Measurements from ENCODE around the gene ZNF76.

The ZNF76 gene

DNA sequence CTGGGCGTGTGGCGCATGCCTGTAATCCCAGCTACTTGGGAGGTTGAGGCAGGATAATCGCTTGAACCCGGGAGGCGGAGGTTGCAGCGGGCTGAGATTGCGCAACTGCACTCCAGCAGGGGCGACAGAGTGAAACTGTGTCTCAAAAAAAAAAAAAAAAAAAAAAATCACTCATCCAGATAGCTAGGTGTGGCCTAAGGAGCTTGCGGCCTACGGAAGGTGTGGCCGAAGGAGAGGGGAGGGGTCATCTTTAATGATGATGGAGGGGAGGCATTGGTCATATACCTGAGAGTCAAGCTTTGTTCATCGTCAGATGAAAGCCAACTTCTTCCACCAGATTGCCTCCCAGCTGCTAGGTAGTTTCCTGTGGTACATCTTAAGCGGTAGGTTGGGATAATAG, 82.0 kb downstream of the ZNF76 start:
- no peak for DNase-seq

DNA sequence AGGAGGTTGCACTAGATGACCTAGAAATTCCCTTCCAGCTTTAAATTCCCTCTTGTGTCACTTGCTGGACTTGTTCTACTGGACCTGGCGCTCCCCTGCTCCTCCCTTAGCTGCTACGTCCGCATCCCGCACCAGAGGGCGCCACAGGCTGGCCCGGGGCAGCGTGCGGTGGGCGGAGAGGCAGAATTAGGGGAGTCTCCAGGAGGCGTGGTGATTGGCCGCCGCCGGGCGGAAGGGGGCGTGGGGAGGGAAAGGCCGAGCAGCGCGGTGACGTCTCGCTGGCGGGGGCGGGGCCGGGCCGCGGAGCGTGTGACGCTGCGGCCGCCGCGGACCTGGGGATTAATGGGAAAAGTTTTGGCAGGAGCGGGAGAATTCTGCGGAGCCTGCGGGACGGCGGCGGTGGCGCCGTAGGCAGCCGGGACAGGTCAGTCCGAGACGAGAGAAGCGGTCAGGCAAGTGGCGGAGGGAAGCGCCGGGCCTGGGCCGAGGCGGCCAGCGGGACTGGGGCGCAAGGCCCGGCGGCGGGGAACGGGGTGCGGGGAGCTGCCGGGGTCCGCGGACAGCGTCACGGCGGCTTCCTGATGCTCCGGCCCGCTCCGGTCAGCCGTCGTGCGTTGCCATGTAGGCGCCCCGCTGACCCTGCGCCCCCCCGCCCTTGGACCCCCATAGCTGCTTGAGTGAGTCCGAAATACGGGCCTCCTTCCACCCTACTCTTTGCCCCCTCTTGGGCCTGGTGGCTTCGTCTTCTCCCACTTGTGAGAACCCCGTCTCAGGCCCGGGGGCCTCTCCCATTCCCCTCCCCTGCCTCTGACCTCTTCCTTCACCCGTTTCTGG, 82.9 kb downstream of the ZNF76 start, which contains the start of gene PPARD:
TSS of gene PPARD (plus strand) at position 301 of the 834 bp plus-strand sequence. CDS start 68,530 bp downstream, outside the sequence.
- DNase-seq = peak; percentile 97

- peak; percentile 84 for DNase-seq
Measured at GRCh38 chr6:35343092-35343834, 83.7 kb downstream of the ZNF76 start.

DNA sequence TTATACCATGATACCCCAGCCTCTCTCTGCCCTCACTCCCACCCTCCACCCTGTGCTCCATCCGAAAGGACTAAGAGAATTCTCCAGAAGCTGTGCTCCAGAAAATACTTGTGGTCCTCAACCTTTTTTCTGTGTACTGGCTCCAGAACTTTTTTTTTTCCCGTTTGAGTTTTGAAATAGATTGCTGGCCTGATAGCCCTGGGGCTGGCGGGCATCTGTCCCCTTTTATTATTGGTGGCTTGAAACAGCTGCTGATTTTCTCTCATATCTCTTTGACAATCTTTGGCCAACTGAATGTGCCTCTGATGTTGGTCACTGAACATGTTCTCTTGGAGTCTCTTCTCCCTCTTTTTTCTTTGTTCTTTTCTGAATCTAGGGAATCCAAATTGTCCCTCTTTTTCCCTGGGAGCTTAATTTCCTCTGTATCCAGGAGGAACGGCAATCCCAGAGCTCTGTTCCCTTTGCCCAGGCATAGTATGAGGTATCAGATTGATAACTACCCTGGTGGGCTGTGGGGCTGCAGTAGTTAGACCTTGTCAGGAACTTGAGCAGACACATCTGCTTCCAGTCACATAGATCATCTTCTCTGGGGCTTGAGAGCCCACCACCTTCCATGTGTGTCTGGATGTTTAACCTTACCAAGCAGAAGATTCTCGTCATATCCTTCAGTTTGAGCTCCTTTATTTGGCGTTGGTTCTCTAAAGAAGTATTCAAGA, 84.5 kb downstream of the ZNF76 start:
- no peak for DNase-seq
